ENCODE measurements around the gene HCRTR1.

HCRTR1 gene

DNA sequence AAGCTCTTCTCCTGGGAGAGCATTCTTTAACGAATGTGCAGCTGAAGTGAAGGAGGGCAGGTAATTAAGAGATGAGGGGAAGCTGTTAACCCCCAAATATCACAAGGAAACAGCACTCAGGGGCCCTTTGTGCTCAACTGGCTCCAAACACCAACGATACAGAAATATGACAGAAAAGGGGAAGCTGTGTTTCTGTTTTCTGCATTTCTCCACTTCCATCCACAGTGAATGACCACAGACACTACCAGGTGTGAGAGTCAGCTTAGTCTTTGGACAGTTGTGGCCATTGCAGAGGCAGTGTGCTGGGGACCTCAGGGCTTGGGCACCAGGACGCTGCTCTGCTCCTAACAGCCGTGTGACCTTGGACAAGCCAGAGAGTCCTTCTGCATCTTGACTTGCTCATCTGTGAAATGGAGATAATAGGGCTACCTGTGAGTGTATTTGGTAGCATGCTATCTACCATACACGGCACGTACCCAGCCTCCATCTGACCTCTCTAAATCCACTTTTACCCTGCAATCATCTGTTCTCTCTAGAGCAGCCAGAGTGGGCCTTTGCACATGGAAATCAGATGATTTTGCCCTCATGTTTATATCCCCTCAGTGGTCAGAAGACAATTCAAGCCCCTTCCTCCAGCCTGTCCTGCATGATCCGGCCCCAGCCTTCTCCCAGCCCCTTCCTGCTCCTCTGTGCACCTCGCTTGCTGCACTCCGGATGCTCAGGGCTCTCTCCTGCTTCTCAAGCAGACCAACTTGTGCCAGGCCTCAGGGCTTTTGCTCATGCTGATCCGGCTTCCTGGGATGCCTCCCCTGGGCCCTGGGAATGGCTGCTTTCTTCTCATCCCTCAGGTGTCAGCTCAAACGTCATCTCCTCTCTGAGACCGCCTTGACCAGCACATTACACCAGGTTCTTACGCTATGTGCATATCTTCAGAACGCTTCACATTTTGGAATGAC, 45.9 kb upstream of the HCRTR1 start:
- DNase-seq (ENCODE audit: low read depth), result no peak
- TF ChIP-seq, protein P1, sequence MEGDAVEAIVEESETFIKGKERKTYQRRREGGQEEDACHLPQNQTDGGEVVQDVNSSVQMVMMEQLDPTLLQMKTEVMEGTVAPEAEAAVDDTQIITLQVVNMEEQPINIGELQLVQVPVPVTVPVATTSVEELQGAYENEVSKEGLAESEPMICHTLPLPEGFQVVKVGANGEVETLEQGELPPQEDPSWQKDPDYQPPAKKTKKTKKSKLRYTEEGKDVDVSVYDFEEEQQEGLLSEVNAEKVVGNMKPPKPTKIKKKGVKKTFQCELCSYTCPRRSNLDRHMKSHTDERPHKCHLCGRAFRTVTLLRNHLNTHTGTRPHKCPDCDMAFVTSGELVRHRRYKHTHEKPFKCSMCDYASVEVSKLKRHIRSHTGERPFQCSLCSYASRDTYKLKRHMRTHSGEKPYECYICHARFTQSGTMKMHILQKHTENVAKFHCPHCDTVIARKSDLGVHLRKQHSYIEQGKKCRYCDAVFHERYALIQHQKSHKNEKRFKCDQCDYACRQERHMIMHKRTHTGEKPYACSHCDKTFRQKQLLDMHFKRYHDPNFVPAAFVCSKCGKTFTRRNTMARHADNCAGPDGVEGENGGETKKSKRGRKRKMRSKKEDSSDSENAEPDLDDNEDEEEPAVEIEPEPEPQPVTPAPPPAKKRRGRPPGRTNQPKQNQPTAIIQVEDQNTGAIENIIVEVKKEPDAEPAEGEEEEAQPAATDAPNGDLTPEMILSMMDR (IDR thresholded peaks at IDR 0.05; ENCODE audit: low read length, missing control alignments), result no peak
- H3K4me3 ChIP-seq (replicated peaks; ENCODE audit: low read depth, low read length), result no peak overlapping the region

DNA sequence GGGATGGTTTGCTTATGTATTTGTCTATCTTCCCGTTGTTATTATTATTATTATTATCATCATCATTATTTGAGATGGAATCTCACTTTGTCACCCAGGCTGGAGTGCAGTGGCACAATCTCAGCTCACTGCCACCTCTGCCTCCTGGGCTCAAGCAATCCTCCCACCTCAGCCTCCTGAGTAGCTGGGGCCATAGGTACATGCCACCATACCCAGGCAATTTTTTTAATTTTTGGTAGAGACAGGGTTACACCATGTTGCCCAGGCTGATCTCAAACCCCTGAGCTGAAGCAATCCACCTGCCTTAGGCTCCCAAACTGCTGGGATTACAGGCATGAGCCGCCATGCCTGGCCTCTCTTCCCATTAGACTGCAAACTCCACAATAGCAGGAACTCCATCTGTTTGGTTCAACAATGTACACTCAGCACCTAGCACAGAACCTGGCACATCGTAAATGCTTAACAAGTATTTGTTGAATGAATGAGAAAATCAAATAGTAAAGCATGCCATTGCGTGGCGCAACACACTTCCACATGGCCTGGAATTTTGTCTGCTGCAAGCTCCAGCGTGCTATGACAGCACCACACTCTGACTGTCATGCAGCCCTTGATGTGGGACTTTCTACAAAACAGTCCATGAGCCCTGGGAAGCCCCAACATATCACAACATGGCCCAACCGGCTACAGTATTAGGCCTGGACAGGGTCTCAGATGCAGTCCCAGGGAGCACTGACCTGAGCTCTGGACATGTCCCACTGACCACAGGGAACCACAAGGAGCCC, 45.0 kb upstream of the HCRTR1 start:
- peak; percentile 65 for DNase-seq (ENCODE audit: low read depth)
- H3K4me3 ChIP-seq (replicated peaks; ENCODE audit: low read depth, low read length), result no peak overlapping the region

GRCh38 chr1:31573261-31573660, 44.2 kb upstream of the HCRTR1 start:
- no peak for DNase-seq (ENCODE audit: low read depth)
- TF ChIP-seq, protein P1 (IDR thresholded peaks at IDR 0.05; ENCODE audit: low read length, missing control alignments), result no peak

More for the DNA sequence above, 45.0 kb upstream of the HCRTR1 start:
- TF ChIP-seq, protein P1 (IDR thresholded peaks at IDR 0.05; ENCODE audit: low read length, missing control alignments), result no peak

DNA sequence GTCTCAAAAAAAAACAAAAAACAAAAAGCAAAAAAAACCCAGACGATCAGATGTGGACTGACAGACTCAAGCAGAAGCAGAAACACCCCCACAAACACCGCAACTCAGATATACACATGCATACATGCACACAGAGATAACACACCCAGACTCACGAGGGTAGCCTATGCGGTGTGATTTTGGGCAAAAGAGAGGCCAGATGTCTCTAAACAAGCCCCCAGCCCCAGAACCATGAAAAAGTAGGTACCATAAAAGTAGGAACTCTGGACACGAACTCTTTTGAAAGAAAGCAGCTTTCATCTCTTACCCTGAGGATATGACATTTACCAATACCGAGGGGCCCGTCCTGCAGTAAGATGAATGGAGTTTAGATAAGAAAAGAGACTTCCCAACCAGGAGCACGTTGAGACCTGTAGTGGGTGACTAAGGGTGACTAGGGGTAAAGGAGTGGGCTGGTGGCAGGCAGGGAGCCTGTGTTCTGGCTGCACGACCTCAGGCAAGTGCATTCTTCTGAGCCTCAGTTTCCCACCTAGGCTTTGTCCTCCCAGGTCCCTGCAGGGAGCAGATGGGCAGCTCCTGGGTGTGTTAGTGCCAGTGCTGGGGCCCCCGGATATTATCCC, 42.6 kb upstream of the HCRTR1 start:
- DNase-seq (ENCODE audit: low read depth), result no peak
- no peak overlapping the region for H3K4me3 ChIP-seq (replicated peaks; ENCODE audit: low read depth, low read length)

More at GRCh38 chr1:31573261-31573660, 44.2 kb upstream of the HCRTR1 start:
- H3K4me3 ChIP-seq (replicated peaks; ENCODE audit: low read depth, low read length), result no peak overlapping the region

GRCh38 chr1:31575369-31576140, 41.9 kb upstream of the HCRTR1 start:
- no peak overlapping the region for H3K4me3 ChIP-seq (replicated peaks; ENCODE audit: low read depth, low read length)
- no peak for DNase-seq (ENCODE audit: low read depth)
- TF ChIP-seq, protein P1 (IDR thresholded peaks at IDR 0.05; ENCODE audit: low read length, missing control alignments), result no peak

More for the DNA sequence above, 42.6 kb upstream of the HCRTR1 start:
- TF ChIP-seq, protein P1 (IDR thresholded peaks at IDR 0.05; ENCODE audit: low read length, missing control alignments), result no peak

DNA sequence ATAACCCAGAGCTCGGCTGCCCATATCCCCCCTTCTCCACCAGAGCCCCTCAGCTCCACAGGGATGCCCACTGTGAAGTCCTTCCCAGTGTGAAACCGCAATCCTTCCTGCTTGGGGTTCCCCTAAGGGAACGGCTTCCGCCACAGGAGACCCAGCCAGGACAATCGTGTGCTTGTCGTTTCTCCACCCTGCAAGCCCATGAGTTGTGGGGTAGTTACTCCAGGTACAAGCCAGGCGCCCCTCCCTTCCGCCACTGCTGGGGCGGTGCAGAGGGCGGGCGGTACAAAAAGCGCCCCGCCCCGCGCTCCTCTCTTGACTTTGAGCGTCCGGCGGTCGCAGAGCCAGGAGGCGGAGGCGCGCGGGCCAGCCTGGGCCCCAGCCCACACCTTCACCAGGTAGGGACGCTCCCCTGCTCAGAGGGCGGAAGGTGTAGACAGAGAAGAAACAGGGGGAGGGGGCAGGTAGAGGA, 41.3 kb upstream of the HCRTR1 start, which contains the start of gene TINAGL1:
TSS of gene TINAGL1 (plus strand) at position 315 of the 469 bp plus-strand sequence. CDS start 634 bp downstream, outside the sequence.
- no peak for DNase-seq (ENCODE audit: low read depth)
- TF ChIP-seq, protein P1 (IDR thresholded peaks at IDR 0.05; ENCODE audit: low read length, missing control alignments), result no peak
- H3K4me3 ChIP-seq (replicated peaks; ENCODE audit: low read depth, low read length), result peak within 1 kb of the TSS; percentile 37

Data from fibroblast of pulmonary artery (primary cell).